SKM-1 (cell line): ENCODE results near the gene TLCD5.

Experiments used
- DNase-seq: peaks from one replicate; lab custom pipeline; 2025; ENCODE audit not compliant: unreplicated experiment; lab: John Stamatoyannopoulos, UW

Gene TLCD5

GRCh38 chr11:120307476-120307875 is 17.6 kb upstream of the TLCD5 start:
- no peak for DNase-seq

- no peak for DNase-seq
Measured at GRCh38 chr11:120308081-120308480, 17.0 kb upstream of the TLCD5 start.

GRCh38 chr11:120310870-120311269 is 14.2 kb upstream of the TLCD5 start:
- DNase-seq, result no peak

DNA sequence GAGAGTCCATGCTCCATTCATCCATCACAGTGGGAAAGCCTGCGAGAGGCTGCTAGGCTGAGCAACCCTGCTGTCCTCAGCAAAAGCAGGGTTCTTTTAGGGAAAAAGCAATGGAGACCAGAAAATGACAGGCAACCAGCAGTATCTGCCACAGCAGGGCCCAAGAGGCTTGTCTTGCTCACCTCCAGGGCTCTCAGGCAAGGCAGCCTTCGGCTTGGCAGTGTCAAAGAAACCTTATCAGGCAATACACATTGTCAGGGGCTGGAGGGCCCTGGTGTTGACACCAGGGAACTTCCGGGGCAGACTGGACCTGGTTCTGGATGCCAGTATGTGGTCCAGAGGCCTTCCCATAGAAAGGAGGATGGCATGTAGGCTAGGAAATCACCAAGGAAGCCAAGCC is 10.2 kb upstream of the TLCD5 start:
- DNase-seq, result no peak

GRCh38 chr11:120316880-120317688 is 8.0 kb upstream of the TLCD5 start:
- no peak for DNase-seq

GRCh38 chr11:120317689-120318480 is 7.2 kb upstream of the TLCD5 start:
- no peak for DNase-seq

GRCh38 chr11:120318906-120319305 is 6.2 kb upstream of the TLCD5 start:
- no peak for DNase-seq

DNA sequence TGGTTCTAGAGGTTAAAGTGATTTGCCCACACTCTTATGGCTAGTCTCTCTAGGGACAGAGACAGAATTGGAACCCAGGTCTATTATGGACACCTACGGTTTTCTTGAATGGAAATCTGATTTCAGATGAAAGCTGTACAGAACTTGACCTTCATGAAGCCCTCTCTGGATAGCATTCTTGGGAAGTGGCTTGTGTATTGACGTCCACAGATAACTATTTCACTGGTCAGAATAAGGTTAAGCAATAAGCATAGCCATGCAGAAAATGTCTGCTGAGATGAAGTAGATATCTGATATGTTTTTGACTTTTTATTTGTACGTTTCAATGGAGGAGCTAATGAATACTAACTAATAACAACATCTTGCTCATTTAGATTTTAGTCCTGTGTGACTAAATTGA is 1.1 kb downstream of the TLCD5 start:
- no peak for DNase-seq

- no peak for DNase-seq
Measured at GRCh38 chr11:120326845-120327281, 1.8 kb downstream of the TLCD5 start.

GRCh38 chr11:120327311-120327710 is 2.2 kb downstream of the TLCD5 start:
- no peak for DNase-seq

DNA sequence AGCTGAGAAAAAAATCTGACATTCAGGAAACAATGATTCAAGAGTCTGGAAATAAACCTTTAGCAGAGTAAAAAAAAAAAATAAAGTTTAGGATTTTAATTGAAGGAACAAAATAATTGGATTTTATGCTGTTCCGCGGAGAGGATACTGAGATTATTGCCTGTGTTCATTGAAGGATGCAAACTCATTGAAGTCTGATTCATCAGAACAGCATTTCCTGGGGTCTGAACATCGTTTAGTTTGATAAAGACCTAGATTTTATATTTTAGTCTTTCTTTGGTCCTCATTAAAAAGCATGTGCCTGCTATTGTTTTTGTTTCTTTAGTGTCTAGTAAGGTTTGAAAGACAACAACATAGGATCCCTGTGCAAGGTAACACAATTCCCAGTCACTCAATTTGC is 4.5 kb downstream of the TLCD5 start:
- DNase-seq, result no peak

DNA sequence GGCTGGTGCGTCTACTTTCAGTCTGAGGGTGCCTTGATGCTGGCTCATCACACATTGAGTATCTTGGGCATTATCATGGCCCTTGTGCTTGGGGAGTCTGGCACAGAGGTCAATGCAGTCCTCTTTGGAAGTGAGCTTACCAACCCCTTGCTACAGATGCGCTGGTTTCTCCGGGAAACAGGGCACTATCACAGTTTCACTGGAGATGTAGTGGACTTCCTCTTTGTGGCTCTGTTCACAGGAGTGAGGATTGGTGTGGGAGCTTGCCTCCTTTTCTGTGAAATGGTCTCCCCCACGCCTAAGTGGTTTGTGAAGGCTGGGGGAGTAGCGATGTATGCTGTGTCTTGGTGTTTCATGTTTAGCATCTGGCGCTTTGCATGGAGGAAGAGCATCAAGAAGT is 4.9 kb downstream of the TLCD5 start:
- no peak for DNase-seq

DNA sequence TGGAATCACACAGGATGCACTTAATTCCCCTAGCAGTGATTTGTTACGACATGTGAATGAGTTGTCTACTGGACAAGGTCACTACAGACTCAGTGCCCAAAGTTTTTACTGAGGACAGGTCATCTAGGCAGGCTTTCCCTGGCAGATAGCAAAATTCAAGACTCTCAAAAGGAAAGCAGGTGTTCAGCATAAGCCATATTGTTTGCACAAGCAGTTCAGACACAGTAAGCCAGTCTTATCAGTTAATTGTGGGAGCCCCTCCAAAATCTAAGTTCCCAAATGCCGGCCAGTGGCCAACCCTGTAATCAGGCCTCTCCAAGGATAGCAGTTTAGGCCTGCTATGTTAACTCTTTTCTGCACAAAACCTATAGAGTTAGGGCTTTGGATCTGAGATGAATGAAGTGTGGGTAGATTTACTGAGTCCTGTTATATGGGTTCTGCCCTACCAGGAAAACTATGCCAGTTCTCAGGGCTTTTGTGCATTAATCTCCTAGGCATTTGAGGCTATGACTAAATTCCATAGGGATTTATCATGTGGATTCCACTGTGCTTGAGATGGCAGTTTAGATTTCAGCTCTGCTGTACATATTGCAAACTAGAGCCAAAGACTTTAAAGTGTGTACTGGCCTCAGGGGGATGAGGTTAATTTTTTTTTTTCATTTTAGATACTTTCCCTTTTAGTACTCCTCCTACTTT is 6.3 kb downstream of the TLCD5 start:
- DNase-seq, result no peak

GRCh38 chr11:120332822-120333716 is 8.0 kb downstream of the TLCD5 start:
- DNase-seq, result no peak

GRCh38 chr11:120333801-120334200 is 8.7 kb downstream of the TLCD5 start:
- DNase-seq, result no peak

- no peak for DNase-seq
Measured at GRCh38 chr11:120334332-120334731, 9.2 kb downstream of the TLCD5 start.

DNA sequence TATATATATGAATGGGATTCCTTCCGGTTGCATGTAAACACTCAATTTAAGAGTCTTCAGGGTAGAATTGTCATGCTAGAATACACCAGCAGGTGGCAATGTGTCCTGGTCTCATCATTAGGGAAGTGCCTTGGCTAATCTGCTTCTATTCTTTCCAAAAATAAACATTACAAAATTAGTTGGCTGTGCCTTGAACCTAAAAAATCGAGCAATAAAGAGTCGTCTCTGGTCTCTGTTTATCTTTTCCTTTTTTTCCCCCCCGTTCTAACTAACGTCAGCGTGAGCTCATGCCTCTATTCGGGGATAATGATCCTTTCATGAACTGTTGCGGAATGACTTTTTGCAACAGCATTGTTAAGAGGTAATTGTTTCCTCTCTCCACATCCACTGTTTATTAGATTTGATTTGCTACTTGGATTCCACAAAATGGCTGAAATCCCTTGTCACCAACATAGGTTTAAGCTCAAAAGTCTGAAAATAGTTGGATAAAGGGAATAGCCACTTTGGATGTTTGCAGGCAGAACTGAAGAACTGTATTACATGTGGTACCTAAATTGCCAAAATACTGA is 9.9 kb downstream of the TLCD5 start:
- DNase-seq, result peak; percentile 48

DNA sequence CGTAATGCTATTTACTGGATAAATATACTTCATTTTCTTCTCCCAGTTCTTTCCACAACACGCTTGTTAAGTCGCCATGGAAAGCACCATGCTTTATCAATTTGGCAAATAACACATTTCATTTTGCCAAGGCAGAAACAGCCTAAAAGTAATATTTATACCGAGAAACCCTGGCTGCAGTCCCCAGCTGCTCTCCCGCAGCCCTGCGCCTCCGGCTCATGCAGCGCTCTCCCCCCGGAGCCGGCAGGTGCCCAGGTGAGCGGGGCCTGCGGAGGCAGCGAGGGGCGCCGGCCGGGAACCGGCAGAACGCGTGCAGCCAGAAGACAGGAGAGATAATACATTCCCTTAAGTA is 10.4 kb downstream of the TLCD5 start:
- DNase-seq, result no peak

GRCh38 chr11:120335908-120336640 is 11.0 kb downstream of the TLCD5 start, which contains the start of gene ARHGEF12:
TSS of gene ARHGEF12 (plus strand) at chr11:120336413. CDS start at chr11:120337244, 831 bp downstream.
- DNase-seq, result peak; percentile 58
